GM10847 (cell line): Measurements from ENCODE around the gene ADAM10.

Experiments used
- POLR2A ChIP-seq: IDR thresholded peaks from 2 replicates; pipeline ENCODE4 v1.6.1; 2011; ENCODE audit not compliant: insufficient read length; ENCODE audit errors: extremely low read depth

Gene ADAM10

DNA sequence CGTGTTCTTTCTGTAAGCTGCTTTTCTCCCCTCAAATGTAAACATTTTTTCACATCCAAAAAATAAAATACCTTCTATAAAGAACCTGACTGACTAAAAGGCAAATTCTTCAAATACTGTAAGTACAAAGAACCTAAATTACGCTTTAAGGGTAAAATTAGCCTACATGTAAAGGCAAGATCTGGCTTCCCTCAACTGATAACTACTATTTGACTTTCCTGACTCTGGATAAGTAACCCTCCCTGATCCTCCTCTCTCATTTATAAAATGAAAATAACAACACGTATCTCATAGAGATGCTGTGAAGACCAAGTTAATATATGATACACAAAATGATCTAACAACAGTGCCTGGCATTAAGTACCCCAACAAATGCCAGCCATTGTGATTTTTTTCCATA, 12.2 kb downstream of the ADAM10 start:
- TF ChIP-seq POLR2A, result no peak

DNA sequence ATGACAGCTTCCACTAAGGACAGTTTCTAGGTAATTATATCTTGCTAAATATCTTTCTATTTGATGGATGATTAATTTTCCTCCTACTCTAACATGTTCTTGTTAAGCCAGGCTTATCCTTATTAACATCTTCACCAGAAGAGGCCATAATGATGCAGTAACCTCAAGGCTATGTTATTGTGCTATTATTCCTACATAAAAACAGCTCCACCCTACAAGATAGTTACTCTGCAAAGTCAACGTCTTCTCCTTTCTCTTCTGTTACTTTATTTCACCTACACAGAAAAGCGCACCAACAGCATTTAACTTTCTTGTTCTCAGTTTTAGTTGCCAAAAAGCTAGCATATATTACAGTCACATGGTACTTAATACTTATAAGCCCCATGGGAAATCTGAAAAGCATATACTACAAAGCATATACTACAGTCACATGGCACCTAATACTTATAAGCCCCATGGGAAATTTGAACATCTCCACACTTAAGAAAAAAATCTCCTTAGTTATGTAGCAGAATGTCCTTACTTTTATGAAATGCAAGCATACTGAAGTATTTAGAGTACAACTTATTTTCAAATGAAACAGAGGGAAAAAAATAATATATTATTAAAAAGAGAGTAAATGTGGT, 13.4 kb downstream of the ADAM10 start:
- TF ChIP-seq POLR2A, result no peak

DNA sequence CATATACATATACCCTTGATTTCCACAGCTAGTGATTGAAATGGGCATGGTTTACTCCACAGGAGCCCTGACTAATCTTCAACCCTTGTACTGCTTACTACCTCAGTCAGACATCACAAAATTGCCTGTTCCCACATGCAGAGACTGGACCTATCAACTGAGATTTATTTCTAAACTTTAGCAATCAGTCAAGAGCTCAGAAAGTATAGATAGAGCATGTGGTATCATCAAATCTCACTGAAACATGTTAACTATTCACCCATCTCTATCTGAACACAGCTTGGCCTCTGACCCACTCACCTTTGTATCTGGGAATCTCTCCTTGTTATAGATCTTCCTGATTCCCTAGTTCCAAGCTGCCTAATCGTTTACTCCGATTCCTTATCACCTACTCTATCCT, 14.6 kb downstream of the ADAM10 start:
- TF ChIP-seq POLR2A, result no peak

DNA sequence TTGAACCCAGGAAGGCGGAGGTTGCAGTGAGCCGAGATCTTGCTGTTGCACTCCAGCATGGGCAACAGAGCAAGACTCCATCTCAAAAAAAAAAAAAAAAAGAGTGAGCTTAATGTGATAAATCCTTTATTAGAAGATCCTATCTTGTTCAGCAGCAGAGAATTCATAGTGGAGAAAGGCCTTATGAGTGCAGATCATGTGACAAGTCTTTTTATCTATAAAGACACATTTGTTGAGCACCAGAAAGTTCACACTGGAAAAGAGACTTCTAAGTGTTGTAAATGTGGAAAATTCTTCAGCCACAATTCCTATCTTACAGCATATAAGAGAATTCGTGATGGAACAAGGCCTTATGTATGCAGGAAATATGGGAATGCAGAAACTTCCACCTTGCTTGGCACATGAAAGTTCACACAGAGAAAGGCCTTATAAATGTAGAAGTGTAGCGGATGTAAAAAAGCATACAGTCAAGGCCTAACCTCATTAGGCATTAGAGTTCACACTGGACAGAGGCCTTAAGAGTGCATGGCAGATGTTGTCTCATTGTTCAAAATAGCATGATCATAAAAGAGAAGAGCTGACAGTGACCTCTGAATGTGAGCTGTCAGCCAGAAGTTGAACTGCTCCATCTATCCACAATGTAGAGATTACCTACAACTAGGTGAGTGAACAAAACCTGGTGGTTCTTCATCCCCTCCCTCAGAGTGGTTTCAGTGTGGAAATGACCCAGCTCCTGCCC, 16.7 kb downstream of the ADAM10 start:
- TF ChIP-seq POLR2A, result no peak

DNA sequence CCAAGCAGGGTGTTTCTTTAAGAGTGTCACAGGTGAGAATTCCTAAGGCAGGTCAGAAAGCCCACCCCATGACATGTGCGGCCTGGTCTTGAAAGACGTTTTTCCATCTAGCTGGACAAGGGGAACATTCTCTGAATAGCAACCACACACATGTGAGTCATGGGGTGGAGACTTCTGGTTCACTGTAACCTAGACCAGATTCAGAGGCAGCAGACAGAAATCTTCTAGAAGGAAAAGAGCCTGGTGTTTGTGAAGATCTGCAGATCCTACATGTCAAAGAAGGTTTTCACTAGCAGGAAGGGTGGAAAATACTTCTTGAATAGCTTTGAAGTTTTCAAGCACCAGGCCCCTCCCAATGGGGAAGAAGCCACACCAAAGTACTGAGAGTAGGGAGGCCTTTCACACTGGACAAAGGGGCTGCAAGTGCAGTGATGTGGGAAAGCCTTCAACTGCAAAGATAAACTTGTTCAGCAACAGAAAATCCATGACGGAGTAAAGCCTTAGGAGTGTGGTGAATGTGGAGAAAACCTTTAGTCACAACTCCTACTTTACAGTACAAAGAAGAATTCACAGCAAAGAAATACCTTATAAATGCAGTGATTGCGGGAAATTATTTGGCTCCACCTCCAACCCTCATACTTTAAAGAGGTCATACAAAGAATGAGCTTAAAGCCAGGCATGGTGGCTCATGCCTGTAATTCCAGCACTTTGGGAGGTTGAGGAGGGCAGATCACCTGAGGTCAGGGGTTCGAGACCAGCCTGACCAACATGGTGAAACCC, 17.6 kb downstream of the ADAM10 start:
- no peak for TF ChIP-seq POLR2A

DNA sequence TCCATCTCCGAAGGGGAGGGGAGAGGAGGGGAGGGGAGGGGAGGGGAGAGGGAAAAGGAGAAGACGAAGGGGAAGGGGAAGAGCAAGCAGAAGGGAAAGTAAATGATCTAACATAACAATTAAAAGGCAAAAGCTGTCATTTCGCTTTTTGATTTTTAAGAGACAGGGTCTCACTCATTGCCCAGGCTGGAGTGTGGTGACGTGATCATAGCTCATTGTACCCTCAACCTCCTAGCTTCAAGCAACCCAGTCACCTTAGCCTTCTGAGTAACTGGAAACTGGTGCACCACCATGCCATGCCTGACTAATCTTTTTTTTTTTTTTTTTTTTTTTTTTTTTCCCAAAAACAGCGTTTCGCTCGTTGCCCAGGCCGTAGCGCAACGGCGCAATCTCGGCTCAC, 22.6 kb downstream of the ADAM10 start:
- no peak for TF ChIP-seq POLR2A

DNA sequence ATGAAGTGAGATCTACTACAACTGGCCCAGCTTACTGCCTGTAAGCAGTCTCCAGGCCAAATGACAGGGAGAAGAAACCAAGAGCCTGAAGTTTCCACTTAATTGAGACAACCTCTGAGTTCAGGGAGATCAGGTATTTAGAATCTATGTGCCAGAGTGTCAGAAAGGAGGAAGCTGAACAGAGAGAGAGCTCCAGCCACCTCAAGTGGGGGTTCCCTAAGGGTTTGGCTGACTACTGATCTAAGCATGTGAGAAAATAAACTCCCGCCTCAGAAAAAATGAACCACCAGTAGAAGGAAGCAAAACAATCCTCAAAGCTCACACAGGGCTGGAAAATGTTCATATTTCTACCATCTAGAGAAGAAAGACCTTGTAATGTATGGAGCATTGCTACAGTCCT, 25.0 kb downstream of the ADAM10 start:
- TF ChIP-seq POLR2A, result no peak

DNA sequence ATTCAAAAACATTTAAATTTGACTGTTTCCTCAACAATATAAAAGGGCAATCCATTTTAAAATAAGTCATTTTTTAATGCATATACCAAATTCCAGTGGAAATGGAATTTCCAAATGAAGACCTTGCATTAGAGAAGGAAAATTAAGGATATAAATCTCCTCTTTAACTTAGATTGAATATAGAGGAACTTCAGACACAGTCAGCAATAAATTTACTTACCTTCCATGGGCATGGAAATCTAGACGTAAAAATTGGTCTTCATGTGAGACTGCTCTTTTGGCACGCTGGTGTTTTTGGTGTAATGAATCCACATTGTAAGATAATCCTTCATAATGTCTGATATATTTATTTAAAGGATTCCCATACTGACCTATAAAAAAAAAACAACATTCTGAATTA, 32.1 kb downstream of the ADAM10 start:
- no peak for TF ChIP-seq POLR2A

DNA sequence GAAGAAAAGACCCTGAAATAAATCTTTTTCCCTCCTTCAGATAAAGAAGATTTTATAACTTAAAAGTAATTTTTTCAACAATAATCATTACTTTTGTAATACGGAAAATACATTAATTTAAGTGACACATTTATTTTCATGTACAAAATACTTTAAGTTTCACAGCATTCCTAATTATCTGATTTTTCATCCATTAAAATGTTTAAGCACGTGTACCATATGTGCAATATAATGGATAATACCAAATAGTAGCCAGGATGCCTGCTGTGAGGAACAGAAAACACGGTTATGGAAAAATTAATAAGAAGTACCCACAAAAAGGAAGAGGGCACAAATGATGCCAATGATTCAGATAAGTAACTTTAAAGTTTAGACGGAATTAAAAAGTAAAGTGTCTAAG, 33.5 kb downstream of the ADAM10 start:
- TF ChIP-seq POLR2A, result no peak

DNA sequence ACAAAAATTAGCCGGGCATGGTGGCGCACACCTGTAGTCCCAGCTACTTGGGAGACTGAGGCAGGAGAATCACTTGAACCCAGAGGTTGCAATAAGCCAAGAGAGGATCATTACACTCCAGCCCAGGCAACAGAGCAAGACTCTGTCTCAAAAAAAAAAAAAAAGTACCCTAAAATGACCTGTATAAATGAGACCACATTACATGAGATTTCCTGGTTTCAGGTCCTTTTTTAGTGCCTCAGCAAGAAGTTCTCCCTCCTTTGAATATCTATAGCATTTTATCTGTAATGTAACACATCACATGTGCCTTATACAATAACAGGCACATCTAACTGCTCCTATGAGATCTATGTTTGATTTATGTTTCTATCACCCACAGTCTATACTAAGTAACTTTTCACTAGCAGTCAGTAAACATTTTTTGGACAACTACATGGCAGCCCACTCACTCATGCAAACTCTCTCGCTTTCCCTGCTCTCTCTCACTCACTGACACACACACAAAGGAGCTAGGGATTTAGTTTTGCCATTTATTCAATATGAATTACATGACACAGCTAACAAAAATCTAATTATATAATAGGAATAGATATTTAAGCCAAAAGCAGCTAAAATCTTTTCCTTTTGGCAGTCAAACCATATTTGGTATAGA, 34.1 kb downstream of the ADAM10 start:
- no peak for TF ChIP-seq POLR2A

DNA sequence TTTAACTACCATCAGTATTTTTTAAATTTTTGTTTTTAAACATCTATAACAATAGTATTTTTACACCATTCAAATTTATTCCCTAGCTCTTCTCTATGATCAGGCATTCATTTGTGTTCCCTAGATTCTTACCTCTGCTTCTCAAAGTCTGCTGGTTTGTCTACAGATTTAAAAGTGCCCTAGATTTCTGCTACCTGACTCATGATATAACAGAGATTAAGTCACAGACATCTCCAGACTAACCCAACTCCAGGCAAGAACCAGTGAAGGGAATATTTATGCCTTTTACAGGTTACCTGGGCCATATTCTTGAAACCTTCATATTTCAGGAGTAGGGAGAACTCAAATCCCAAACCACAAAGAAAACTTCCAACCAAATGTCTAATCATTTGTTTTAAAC, 38.8 kb downstream of the ADAM10 start:
- TF ChIP-seq POLR2A, result no peak

DNA sequence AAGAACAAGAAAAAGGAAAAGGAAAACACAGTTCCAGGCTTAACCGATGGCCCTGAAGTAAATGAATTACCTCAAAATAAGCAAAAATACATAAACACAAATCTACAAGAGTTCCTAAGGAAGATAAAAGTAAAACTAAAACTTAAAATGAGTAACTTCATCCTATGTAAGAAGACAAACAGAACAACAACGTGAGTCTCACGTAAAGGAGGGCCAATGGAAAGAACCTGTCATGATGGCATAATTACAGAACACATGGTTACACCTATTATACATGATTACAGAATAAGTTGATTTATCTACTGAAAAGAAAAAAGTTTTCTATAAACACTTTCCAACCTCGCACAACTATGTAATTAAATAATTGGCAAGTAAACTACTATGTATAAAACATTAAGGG, 42.1 kb downstream of the ADAM10 start:
- no peak for TF ChIP-seq POLR2A

DNA sequence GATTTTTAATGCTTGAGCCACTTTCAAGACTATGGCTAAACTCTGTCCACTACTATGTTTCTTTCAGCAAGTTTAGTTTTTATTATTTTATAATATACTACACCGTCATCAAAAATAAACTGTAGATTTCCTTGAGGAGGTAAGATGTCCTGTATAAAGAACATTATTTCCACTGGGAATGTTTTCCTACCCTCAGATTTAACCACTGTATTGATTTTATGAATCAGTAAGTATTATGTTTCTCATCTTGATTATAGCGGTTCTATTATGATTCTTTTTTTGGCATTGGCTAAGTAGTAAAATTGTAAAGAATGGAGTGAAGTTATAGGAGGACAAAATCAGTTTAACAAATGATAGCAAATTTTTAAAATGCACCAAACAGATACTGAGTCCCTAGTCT, 44.4 kb downstream of the ADAM10 start:
- no peak for TF ChIP-seq POLR2A

DNA sequence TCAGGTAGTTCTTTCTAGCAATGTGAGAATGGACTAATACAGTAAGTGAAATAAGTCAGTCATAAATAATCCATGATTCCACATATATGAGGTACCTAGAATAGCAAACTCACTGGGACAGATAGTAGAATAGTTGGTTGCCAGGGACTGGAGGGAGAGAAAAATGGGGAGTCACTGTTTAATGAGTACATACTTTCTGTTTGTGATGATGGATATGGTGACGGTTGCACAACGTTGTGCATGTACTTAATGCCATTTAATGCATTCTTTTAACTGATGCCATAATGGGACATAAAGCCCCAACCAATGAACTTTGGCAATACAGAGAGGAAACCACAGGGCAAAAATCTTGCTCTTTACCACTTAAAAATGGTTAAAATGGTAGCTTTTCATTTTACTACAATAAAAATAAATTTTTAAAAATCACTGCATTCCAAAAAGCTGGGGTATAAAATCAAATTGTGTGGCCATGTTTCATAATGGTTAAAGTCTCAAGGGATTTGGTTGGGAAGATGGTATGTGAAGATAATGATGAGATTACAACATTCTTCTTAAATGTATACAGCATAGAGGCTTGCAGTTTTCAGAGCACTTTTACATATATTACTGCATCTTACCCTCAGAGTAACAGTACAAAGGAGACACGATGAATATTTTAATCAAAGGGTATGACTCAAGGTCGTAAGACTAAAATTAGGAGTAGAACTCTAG, 45.2 kb downstream of the ADAM10 start:
- TF ChIP-seq POLR2A, result no peak

DNA sequence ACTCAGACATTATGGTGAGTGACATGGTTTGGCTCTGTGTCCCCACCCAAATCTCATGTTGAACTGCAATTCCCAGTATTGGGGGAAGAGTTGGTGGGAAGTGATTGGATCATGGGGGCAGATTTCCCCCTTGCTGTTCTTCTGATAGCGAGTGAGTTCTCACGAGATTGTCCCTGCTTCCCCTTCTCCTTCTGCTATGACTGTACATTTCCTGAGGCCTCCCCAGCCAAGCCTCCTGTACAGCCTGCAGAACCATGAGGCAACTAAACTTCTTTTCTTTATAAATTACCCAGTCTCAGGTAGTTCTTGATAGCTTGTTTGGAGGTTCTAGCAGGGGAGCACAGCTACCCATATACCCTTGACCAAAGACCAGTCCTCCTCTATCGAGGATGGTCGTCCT, 45.9 kb downstream of the ADAM10 start:
- TF ChIP-seq POLR2A, result no peak
